HTR-8/SVneo (cell line): ENCODE measurements around the gene C10orf62.
"Not testable (repeated sequence)": the region's sequence is repeated elsewhere in the genome, so short reads cannot be mapped to it uniquely, and the experiment has no call there.

ENCODE experiments used
- DNase-seq: peaks from one replicate; pipeline ENCODE4 v3.0.0; 2011; ENCODE audit warnings: low spot score, mixed read lengths; ENCODE audit not compliant: insufficient read length
- FAIRE-seq: peaks from 2 replicates; lab custom pipeline; 2011; peaks lifted over from hg19 to GRCh38; lab: Jason Lieb, UNC

C10orf62 gene

GRCh38 chr10:97589479-97589878 is at the start of gene C10orf62:
TSS of gene C10orf62 (plus strand) at chr10:97589721. CDS start at chr10:97589898, 177 bp downstream.
- DNase-seq (no peak), FAIRE-seq (no peak)

DNA sequence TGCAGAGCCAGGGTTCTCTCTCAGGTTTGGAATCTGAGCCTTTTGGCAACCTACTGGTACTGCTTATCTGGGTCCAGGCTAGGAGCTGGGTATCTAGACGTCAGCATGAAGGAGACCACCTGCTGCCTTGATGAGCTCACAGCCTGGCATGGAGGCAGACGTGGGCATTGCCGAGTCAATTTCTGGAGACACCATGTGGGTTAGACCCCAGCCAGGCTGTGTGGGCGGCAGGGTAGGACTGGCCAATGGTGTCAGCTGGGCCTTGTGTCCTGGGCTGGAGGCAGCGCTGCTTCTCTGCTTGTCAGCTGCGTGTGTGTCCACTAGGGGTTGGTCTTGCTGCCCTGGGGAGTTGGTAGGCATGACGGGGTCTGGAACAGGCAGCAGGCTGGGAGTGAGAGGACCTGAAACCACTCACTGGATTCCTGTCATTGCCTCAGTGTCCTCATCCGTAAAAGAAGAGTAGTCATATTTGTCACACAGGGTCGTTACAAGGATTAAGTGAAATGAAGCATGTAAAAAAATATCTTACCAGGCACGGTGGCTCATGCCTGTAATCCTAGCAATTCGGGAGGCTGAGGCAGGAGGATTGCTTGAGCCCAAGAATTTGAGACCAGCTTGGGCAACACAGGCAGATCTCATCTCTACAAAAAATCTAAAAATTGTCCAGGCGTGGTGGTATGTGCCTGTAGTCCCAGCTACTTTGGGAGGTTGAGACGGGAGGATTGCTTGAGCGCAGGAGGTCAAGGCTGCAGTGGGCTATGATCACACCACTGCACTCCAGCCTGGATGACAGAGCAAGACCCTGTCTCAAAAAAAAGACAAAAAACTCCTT is 48.6 kb upstream of the C10orf62 start:
- DNase-seq: no peak
- peak; percentile 31 for FAIRE-seq

- FAIRE-seq (peak; percentile 81), DNase-seq (peak; percentile 79)
Observed at GRCh38 chr10:97542169-97543024, 47.1 kb upstream of the C10orf62 start.

DNA sequence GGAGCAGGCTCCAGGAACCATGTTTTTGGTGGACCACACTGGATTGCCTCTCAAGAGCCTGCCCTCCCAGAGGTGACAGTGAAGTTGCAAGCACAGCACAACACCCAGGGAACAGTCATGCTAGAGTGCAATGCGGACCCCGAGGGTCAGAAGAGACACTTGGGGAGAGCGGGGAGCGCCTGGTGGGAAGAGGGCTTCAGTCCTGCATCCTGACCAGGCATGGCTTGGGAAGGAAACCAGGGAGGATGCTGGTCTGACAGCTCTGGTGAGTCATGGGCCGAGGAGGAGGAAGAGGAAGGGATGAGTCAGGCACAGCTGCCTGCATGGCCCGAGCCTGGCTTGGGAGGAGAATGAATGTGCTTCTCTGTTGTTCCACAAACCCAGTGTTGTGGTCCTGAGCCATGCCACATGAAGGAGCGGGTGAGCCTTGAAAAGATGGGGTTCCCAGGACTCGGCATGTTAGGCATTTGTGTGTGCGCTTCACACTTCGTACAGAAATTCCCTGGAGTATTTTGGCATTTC is 46.4 kb upstream of the C10orf62 start:
- FAIRE-seq (peak; percentile 99), DNase-seq (peak; percentile 93)

DNA sequence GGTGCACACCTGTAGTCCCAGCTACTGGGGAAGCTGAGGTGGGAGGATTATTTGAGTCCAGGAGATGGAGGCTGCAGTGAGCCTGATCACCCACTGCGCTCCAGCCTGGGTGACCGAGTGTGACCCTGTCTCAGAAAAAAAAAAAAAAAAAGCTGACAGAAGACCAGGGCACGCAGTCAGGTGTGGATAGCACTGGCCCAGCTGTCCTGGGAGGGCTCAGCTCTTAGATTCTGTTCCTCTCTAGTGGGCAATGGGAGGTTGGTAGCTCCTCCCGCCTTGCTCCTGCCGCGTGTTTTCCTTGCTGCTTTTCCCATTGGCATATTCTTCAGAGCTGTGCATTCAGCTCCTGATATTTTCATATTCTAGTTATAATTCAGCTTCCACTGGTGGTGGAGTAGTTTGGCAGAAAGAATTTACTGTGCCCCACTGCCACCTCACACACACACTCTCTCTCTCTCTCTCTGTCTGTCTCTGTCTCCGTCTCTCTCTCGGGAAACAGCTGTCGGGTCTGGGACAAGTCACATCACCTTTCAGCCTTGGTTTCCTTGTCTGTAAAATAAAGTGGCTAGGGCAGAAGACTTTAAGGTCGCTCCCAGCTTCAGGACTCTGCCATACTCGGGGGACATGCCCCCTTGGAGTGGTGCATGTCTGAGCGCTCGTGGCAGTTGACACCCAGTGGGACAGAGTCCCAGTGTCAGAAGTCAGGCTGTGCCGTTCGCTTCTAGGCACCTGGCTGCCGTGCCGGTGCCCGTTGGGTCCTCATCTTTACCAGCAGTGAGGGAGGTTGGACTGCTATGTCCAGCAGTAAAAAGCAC is 42.9 kb upstream of the C10orf62 start:
- peak; percentile 38 for FAIRE-seq
- no peak for DNase-seq

GRCh38 chr10:97547271-97547600 is 42.3 kb upstream of the C10orf62 start:
- FAIRE-seq (no peak), DNase-seq (no peak)

- DNase-seq (no peak), FAIRE-seq (peak; percentile 4)
Observed at GRCh38 chr10:97547962-97548361, 41.6 kb upstream of the C10orf62 start.

DNA sequence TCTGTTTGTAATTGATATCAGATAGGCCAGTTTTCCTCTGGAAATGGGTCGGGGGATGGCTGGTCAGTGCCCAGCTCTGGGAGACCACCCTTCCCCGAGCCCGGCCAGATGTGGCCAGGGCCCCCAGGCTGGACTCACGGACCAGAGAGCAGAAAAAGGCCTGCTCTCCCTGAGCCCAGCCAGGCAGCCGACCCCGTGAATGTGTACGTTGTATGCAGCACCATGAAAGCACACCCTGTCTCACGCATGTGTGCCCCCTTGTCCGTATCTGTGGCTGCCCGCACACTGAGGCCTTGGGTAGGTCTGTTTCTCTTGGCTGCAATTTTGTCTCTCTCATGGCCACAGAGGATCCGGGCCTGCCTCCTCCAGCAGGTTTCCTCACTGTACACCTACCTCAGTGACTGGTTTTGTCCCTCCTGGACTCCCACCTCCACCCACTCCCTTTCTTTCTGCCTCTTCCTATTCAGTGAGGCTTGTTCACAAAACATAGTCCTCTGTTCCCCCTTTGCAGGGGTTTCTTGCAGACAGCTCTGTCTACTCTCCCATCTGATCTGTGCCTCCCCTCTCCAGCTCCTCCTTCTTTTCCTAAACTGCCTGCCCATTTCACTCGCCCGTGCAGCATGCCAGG is 40.6 kb upstream of the C10orf62 start:
- DNase-seq (no peak), FAIRE-seq (no peak)

GRCh38 chr10:97549587-97550322 is 39.8 kb upstream of the C10orf62 start:
- FAIRE-seq: no peak

GRCh38 chr10:97550336-97551149 is 39.0 kb upstream of the C10orf62 start:
- FAIRE-seq: peak; percentile 72
- no peak for DNase-seq

More at GRCh38 chr10:97549587-97550322, 39.8 kb upstream of the C10orf62 start:
- no peak for DNase-seq

GRCh38 chr10:97551271-97551670 is 38.2 kb upstream of the C10orf62 start:
- DNase-seq: no peak
- FAIRE-seq: no peak

DNA sequence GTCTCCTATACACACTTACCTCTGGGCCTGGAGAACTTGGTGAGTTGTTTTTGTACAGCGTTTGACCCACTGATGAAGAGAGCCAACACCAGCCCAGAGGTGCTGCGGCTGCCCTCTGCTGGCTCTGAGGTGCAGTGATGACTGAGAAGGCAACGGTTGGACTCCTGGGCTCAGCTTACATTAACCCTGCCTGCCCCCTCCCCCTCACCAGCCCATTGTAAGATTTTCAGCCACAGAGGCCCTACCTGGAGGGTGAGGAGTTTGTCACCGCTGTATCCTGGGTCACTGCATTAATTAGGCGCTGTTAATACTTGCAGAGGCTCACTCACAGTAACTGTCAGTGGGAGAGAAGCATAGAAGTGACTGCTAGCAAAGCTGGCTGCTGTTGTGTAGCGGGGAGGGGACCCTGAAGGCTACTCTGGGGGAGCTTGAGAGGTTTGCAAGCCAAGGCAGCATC is 35.9 kb upstream of the C10orf62 start:
- FAIRE-seq (no peak), DNase-seq (peak; percentile 74)

GRCh38 chr10:97554336-97554735 is 35.2 kb upstream of the C10orf62 start:
- FAIRE-seq: not testable (repeated sequence)

GRCh38 chr10:97555541-97555940 is 34.0 kb upstream of the C10orf62 start:
- not testable (repeated sequence) for FAIRE-seq, DNase-seq

More at GRCh38 chr10:97554336-97554735, 35.2 kb upstream of the C10orf62 start:
- DNase-seq: not testable (repeated sequence)

DNA sequence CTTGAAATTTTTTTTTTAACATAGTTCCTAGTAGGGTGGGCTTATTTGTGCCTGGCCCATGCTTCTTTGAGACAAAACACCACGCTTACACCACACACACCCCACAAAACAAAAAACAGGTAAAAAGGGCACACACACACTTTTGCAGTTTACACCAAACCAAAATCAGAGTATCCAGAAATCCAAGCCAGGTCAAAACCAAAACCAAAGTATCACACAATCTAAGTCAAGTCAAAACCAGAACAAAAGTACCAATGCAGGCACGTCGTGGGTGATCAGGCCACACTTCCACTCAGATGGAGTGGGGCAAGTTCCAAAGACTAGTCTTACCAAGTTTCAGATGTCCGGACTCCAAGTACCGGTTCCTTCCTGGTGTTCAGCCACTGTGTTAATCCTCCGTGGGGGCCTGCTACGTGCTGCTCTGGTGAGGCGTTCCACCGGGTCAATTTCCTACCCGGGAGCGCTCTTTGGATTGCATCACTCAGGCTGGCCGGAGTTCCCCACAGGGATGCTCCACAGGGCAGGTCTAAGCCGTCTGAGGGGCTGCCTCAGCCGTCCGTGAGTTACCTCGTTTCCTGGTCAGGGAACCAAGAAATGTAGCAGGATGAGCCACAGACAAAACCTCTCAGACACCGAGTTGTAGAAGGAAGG is 28.7 kb upstream of the C10orf62 start:
- not testable (repeated sequence) for FAIRE-seq, DNase-seq

DNA sequence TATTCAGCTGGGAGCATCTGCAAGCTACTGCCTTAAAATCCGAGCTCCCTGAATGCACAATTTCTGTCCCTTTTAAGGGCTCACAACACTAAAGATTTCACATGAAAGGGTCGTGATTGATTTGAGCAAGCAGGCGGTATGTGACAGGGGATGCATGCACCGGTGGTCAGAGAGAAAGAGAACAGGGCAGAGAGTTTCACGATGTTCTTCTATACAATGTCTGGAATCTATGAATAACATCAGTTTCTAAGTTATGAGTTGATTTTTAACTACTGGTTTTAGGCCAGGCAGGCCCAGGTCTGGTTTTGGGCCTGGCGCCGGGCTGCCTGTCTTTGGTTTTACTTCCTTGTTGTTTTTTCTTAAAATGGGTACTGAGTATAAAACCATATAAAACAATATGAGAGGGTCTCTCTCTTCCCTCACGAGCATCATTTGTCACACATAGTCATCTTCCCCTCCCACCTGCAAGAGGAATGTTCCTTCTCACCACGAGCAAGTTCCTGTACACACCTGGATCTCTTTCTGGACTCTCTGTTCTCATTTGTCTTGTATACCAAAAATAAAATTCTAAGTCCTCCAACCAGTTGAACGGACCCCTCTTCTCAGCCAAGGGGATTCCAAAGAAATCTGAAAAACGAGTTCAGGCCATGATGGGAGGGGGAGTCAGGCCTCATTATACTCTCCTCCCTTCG is 28.0 kb upstream of the C10orf62 start:
- DNase-seq, FAIRE-seq: not testable (repeated sequence)

DNA sequence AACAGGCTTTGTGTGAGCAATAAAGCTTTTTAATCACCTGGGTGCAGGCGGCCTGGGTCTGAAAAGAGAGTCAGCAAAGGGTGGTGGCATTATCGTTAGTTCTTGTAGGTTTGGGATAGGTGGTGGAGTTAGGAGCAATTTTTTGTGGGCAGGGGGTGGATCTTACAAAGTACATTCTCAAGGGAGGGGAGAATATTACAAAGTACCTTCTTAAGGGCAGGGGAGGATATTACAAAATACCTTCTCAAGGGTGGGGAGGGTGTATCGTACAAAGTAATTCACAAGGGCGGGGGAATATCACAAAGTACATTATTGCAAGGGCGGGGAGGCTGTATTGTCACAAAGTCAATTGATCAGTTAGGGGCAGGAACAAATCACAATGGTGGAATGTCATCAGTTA is 27.2 kb upstream of the C10orf62 start:
- DNase-seq, FAIRE-seq: not testable (repeated sequence)
